ENCODE results near the gene PSMA3. TPM values are rescaled to one million over a fixed set of nuclear protein-coding genes. Genes with fewer than 3 reads are reported as not detected.

PSMA3 gene
- total and polyA plus RNA-seq, 9 of the 15 experiments (the other 6 are each of a cell fraction or from before 2014, with no cell fraction given) = 129 to 786 (median 319) TPM

- Histone ChIP-seq H3K27me3 (ENCODE audit: control insufficient read depth in 2 of 2, insufficient read depth in 2 of 2, low read length in 2 of 2) (no peaks in the 10 kb centered on the region), H2AFZ (ENCODE audit: low read depth, low read length) (no peak overlapping the region), H3K4me3 (no peak overlapping the region), H3K27ac (ENCODE audit: extremely low read depth, low read depth, low read length) (no peak overlapping the region), H3K4me2 (ENCODE audit: insufficient read depth, low read length) (no peak overlapping the region), H3K9ac (ENCODE audit: insufficient read depth in 1 of 2, low read depth in 2 of 2, low read length in 2 of 2) (no peak overlapping the region), H3K4me1 (replicated peaks in 1 of 2; ENCODE audit: control insufficient read depth in 2 of 2, insufficient read depth in 2 of 2, low read length in 2 of 2) (no peaks in the 10 kb centered on the region), H3K79me2 (ENCODE audit: control insufficient read depth, insufficient read depth, low read length) (no peaks in the 10 kb centered on the region), H4K20me1 (replicated peaks; ENCODE audit: control insufficient read depth, insufficient read depth, low read length) (no peaks in the 10 kb centered on the region), H3K9me3 (replicated peaks; ENCODE audit: control insufficient read depth, insufficient read depth, low read depth, low read length) (no peaks in the 10 kb centered on the region; the same call in 1 of the 2 replicates), H3K9me1 (ENCODE audit: control insufficient read depth, insufficient read depth, low read length) (no peaks in the 10 kb centered on the region), H3K36me3 (ENCODE audit: control insufficient read depth, insufficient read depth, low read length) (peaks cover 13% of the 10 kb centered on the region; the same call in 1 of the 3 replicates)
- DNase-seq (ENCODE audit: extremely low read depth in 1 of 4, low spot score in 3 of 4) (no peak), ATAC-seq (no peak), FAIRE-seq (no peak)
- TF ChIP-seq KLF6 (CRISPR knock-in tag; IDR thresholded peaks at IDR 0.05; ENCODE audit: borderline replicate concordance) = no peak
- no peak for TF ChIP-seq DACH1 (IDR thresholded peaks at IDR 0.05; ENCODE audit: partially characterized antibody)
- no peak for TF ChIP-seq PHF8 (IDR thresholded peaks at IDR 0.05; ENCODE audit: borderline replicate concordance, low read length)
- no peak for TF ChIP-seq ZNF764 (CRISPR knock-in tag; IDR thresholded peaks at IDR 0.05; ENCODE audit: low read depth)
- TF ChIP-seq CREB1 (IDR thresholded peaks at IDR 0.05) = no peak
- no peak for TF ChIP-seq CREB1 (CRISPR knock-in tag; IDR thresholded peaks at IDR 0.05)
- no peak for TF ChIP-seq RCOR1 (IDR thresholded peaks at IDR 0.05; ENCODE audit: borderline replicate concordance in 1 of 2, low read depth in 2 of 2, low read length in 2 of 2)
- TF ChIP-seq U2AF2 (optimal IDR thresholded peaks at IDR 0.05; ENCODE audit: low read depth, low read length) = no peak
- TF ChIP-seq ELF1 (tag; IDR thresholded peaks at IDR 0.05) = no peak
- TF ChIP-seq SOX6 (IDR thresholded peaks at IDR 0.05) = no peak
- ChIA-PET CTCF (ENCODE audit: low intra/inter-chr PET ratio) (no interaction called here), POLR2A (interaction anchor here (0.6 to 2.9 kb wide), 5 partner anchors 8 to 23 kb away, joined by 3 to 13 read pairs (median 4); partner anchors contain the start of gene ARID4A)
- intact Hi-C loops (cut with micrococcal nuclease) (no loop called here), in situ Hi-C loops (cut with MboI) (no loop called here)
- no CpG with 5 or more reads among the region's 1 CpG for WGBS (ENCODE audit: insufficient coverage, low coverage, missing lambda C conversion rate)
- BruUV-seq (replicated peaks) = no TSS peak
Observed at GRCh38 chr14:58313699-58314098, 69.1 kb downstream of the PSMA3 start.

All from K562 (cell line).